ENCODE results near the gene MPEG1. TPM values are rescaled to one million over a fixed set of nuclear protein-coding genes. Genes with fewer than 3 reads are reported as not detected.

The MPEG1 gene
- total and polyA plus RNA-seq, 2 of the 4 experiments (the other 2 are of a cell fraction), result not detected

- dilution Hi-C loops (cut with HindIII; ENCODE audit: low sequenced_read_pairs, unreplicated experiment), result no loop called here
Measured at GRCh38 chr11:59222464-59223060, 9.8 kb upstream of the MPEG1 start.

More at GRCh38 chr11:59222464-59223060, 9.8 kb upstream of the MPEG1 start:
- Histone ChIP-seq H3K79me1 (ENCODE audit: low read depth in 1 of 2, low read length in 2 of 2) (no peaks in the 10 kb centered on the region), H2AFZ (replicated peaks; ENCODE audit: low read length, poor library complexity) (no peak overlapping the region), H3K14ac (replicated peaks; ENCODE audit: low read depth, low read length) (peak overlapping the region; percentile 29), H3K4me1 (ENCODE audit: control insufficient read depth, insufficient read depth, low read length) (peaks cover 24% of the 10 kb centered on the region), H2BK15ac (ENCODE audit: low read depth, low read length) (peak overlapping the region; percentile 44; the same call in 2 of the 3 replicates), H4K5ac (ENCODE audit: low read depth, low read length) (no peak overlapping the region; the same call in 1 of the 2 replicates), H3K4me2 (ENCODE audit: low read depth, low read length) (no peak overlapping the region), H2BK120ac (ENCODE audit: low read depth, low read length) (peak overlapping the region; percentile 96), H3K9me3 (ENCODE audit: control insufficient read depth, insufficient read depth, low read length) (no peaks in the 10 kb centered on the region), H3K9ac (ENCODE audit: low read depth, low read length) (no peak overlapping the region), H2BK5ac (ENCODE audit: low read depth, low read length, poor library complexity, severe bottlenecking) (peak overlapping the region; percentile 89), H3K23ac (ENCODE audit: low read depth, low read length) (no peak overlapping the region), H4K8ac (ENCODE audit: low read depth in 2 of 2, low read length in 2 of 2) (peak overlapping the region in 1 of 2 experiments; percentile 73; a peak in 2 of 4 replicates), H3K4me3 (ENCODE audit: insufficient read depth, low read depth, low read length) (no peak overlapping the region), H2AK5ac (ENCODE audit: low read depth, low read length) (peak overlapping the region; percentile 25; the same call in 1 of the 2 replicates), H4K20me1 (ENCODE audit: insufficient read depth, low read length) (no peaks in the 10 kb centered on the region), H2BK20ac (ENCODE audit: low read depth, low read length) (peak overlapping the region; percentile 97; the same call in 1 of the 2 replicates), H3K36me3 (ENCODE audit: control insufficient read depth, insufficient read depth, low read length) (no peaks in the 10 kb centered on the region), H3K27ac (ENCODE audit: insufficient read depth, low read length) (no peak overlapping the region), H3K9me1 (ENCODE audit: insufficient read depth, low read length) (peaks cover 17% of the 10 kb centered on the region), H3K18ac (ENCODE audit: low read depth, low read length) (peak overlapping the region; percentile 87), H2AK9ac (replicated peaks; ENCODE audit: low read depth, low read length, poor library complexity) (no peak overlapping the region), H3K56ac (ENCODE audit: extremely low read depth, insufficient read depth, low read length) (no peak overlapping the region), H3K4ac (ENCODE audit: low read depth, low read length) (peak overlapping the region; percentile 78), H4K91ac (ENCODE audit: insufficient read depth, low read depth, low read length) (peak overlapping the region; percentile 94; the same call in 1 of the 2 replicates), H3K27me3 (ENCODE audit: control insufficient read depth, insufficient read depth, low read length) (no peaks in the 10 kb centered on the region)
- CTCF ChIA-PET, result interaction anchor here (0.6 to 1.4 kb wide), 4 partner anchors 22 to 880 kb away, joined by 3 to 4 read pairs (median 3); no protein-coding TSS in a partner anchor
- in situ Hi-C loops (cut with MboI; ENCODE audit: low sequenced_read_pairs) (no loop called here), intact Hi-C loops (cut with micrococcal nuclease) (loop anchor here (5.0 kb wide), 2 partner anchors 50 to 60 kb away; partner anchors contain the start of gene DTX4)
- no peak for ATAC-seq (ENCODE audit: low read depth)
- TF ChIP-seq SMC3 (IDR thresholded peaks at IDR 0.05; ENCODE audit: low read depth, low read length), result no peak
- no peak for TF ChIP-seq RAD21 (IDR thresholded peaks at IDR 0.05; ENCODE audit: low read length)
- no peak for TF ChIP-seq NFE2L2 (IDR thresholded peaks at IDR 0.05; ENCODE audit: low read depth, low read length)
- no peak for TF ChIP-seq MXI1 (IDR thresholded peaks at IDR 0.05; ENCODE audit: borderline replicate concordance, low read depth, low read length)
- TF ChIP-seq MAFK (IDR thresholded peaks at IDR 0.05; ENCODE audit: low read depth, low read length), result no peak
- no peak for TF ChIP-seq ELK1 (IDR thresholded peaks at IDR 0.05; ENCODE audit: borderline replicate concordance, low read depth, low read length)
- TF ChIP-seq FOS (IDR thresholded peaks at IDR 0.05; ENCODE audit: low read depth, low read length), result no peak
- TF ChIP-seq CHD1 (IDR thresholded peaks at IDR 0.05; ENCODE audit: low read depth, low read length), result no peak
- DNase-seq, result no peak
- WGBS, 2 experiments (ENCODE audit: extremely low coverage in 2 of 2, insufficient read length in 1 of 2), result 100% methylated on average over 1 of the region's 2 CpGs; no CpG with 5 or more reads in 1 of the 2 experiments
- no TSS peak for BruUV-seq (replicated peaks)
- POLR2A ChIA-PET (ENCODE audit: unreplicated experiment), result no interaction called here
